ENCODE data around the gene APC. TPM values are rescaled to one million over a fixed set of nuclear protein-coding genes. Genes with fewer than 3 reads are reported as not detected.

The APC gene
- total and polyA plus RNA-seq, 2 of the 13 experiments (the other 11 are each of a cell fraction or from before 2014, with no cell fraction given): 6.1 to 19.0 TPM

GRCh38 chr5:112772124-112772523, 34.4 kb downstream of the APC start:
- H2AFZ ChIP-seq (ENCODE audit: low read length): no peak overlapping the region
- H3K9me3 ChIP-seq (ENCODE audit: low read length): no peaks in the 10 kb centered on the region
- no peaks in the 10 kb centered on the region for H3K4me1 ChIP-seq (ENCODE audit: insufficient read depth, low read length)
- H3K9ac ChIP-seq (ENCODE audit: insufficient read depth, low read depth, low read length): no peak overlapping the region
- no peaks in the 10 kb centered on the region for H4K20me1 ChIP-seq (ENCODE audit: insufficient read depth, low read length)
- H3K27ac ChIP-seq (ENCODE audit: extremely low read length, insufficient read depth, low read length): no peak overlapping the region
- BruUV-seq (replicated peaks): no TSS peak
- DNase-seq (ENCODE audit: low spot score) (no peak), FAIRE-seq (no peak), ATAC-seq (no peak)
- peaks cover 0 to 17% of the 10 kb centered on the region in 2 experiments; a peak in 2 of 5 replicates for H3K36me3 ChIP-seq (replicated peaks in 1 of 2; ENCODE audit: control insufficient read depth in 1 of 2, insufficient read depth in 2 of 2, low read length in 2 of 2)
- in situ Hi-C loops (cut with HindIII; ENCODE audit: extremely low pct_ligation_motif_present, low pct_unique_long_range_greater_than_20kb) (no loop called here), intact Hi-C loops (cut with micrococcal nuclease; ENCODE audit: unreplicated experiment) (no loop called here)
- TF ChIP-seq REPIN1 (CRISPR knock-in tag; IDR thresholded peaks at IDR 0.05; ENCODE audit: borderline replicate concordance, low read depth) (no peak), ATM (IDR thresholded peaks at IDR 0.05; ENCODE audit: borderline replicate concordance) (no peak), AKAP8 (CRISPR knock-in tag; IDR thresholded peaks at IDR 0.05) (no peak), ZSCAN20 (CRISPR knock-in tag; IDR thresholded peaks at IDR 0.05; ENCODE audit: borderline replicate concordance) (no peak), DR1 (CRISPR knock-in tag; IDR thresholded peaks at IDR 0.05) (no peak)
- no peaks in the 10 kb centered on the region for H3K27me3 ChIP-seq (ENCODE audit: control insufficient read depth in 1 of 2, insufficient read depth in 2 of 2, low read length in 2 of 2)
- ChIA-PET CTCF (ENCODE audit: low intra/inter-chr PET ratio, low total read pairs) (no interaction called here), POLR2A (no interaction called here)
- H3K4me3 ChIP-seq (replicated peaks in 1 of 3; ENCODE audit: insufficient read depth in 1 of 3, low read depth in 2 of 3, low read length in 3 of 3): no peak overlapping the region
- H3K79me2 ChIP-seq (ENCODE audit: insufficient read depth, low read length): no peaks in the 10 kb centered on the region
- H3K4me2 ChIP-seq (ENCODE audit: low read depth, low read length): no peak overlapping the region

DNA sequence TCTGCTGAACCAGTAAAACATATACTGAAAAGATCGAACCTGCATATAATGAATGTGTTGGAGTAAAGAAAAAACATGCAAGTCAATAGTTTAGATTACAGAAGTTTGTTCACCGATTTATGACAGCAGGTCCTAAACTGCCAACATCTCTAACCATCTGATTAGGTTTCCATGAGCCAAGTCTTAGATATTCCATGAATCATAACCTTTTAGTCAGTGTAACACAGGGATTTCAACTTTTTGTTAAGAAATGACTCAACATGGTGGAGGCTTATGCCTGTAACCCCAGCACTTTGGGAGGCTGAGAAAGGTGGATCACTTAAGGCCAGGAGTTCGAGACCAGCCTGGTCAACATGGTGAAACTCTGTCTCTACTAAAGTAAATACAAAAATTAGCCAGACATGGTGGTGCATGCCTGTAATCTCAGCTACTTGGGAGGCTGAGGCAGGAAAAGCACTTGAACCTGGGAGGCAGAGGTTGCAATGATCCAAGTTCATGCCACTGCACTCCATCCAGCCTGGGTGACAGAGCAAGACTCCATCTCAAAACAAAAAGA, 38.7 kb downstream of the APC start:
- BruUV-seq (replicated peaks): no TSS peak
- H3K4me1 ChIP-seq (ENCODE audit: insufficient read depth, low read length): no peaks in the 10 kb centered on the region
- no peaks in the 10 kb centered on the region for H3K9me3 ChIP-seq (ENCODE audit: low read length)
- no peaks in the 10 kb centered on the region for H4K20me1 ChIP-seq (ENCODE audit: insufficient read depth, low read length)
- 100% methylated on average over 3 of the region's 3 CpGs for WGBS (ENCODE audit: low lambda C conversion rate)
- ATAC-seq (no peak), FAIRE-seq (no peak), DNase-seq (ENCODE audit: low spot score) (no peak)
- peaks cover 0 to 8% of the 10 kb centered on the region in 2 experiments; a peak in 2 of 5 replicates for H3K36me3 ChIP-seq (replicated peaks in 1 of 2; ENCODE audit: control insufficient read depth in 1 of 2, insufficient read depth in 2 of 2, low read length in 2 of 2)
- CTCF ChIA-PET (ENCODE audit: low intra/inter-chr PET ratio, low total read pairs): no interaction called here
- no peaks in the 10 kb centered on the region for H3K27me3 ChIP-seq (ENCODE audit: control insufficient read depth in 1 of 2, insufficient read depth in 2 of 2, low read length in 2 of 2)
- POLR2A ChIA-PET: no interaction called here
- H3K9ac ChIP-seq (ENCODE audit: insufficient read depth, low read depth, low read length): no peak overlapping the region
- no peak overlapping the region for H3K4me3 ChIP-seq (replicated peaks in 1 of 3; ENCODE audit: insufficient read depth in 1 of 3, low read depth in 2 of 3, low read length in 3 of 3)
- no peaks in the 10 kb centered on the region for H3K79me2 ChIP-seq (ENCODE audit: insufficient read depth, low read length)
- no peak overlapping the region for H2AFZ ChIP-seq (ENCODE audit: low read length)
- in situ Hi-C loops (cut with HindIII; ENCODE audit: extremely low pct_ligation_motif_present, low pct_unique_long_range_greater_than_20kb): no loop called here
- no peak overlapping the region for H3K27ac ChIP-seq (ENCODE audit: extremely low read length, insufficient read depth, low read length)
- intact Hi-C loops (cut with micrococcal nuclease; ENCODE audit: unreplicated experiment): no loop called here
- H3K4me2 ChIP-seq (ENCODE audit: low read depth, low read length): no peak overlapping the region
- TF ChIP-seq ZNF280B (CRISPR knock-in tag; IDR thresholded peaks at IDR 0.05; ENCODE audit: borderline replicate concordance) (no peak), FOXP1 (IDR thresholded peaks at IDR 0.05) (no peak), FOXP1 (CRISPR knock-in tag; IDR thresholded peaks at IDR 0.05) (no peak), FOXM1 (CRISPR knock-in tag; IDR thresholded peaks at IDR 0.05) (no peak), NAIF1 (CRISPR knock-in tag; IDR thresholded peaks at IDR 0.05; ENCODE audit: borderline replicate concordance) (no peak), BCL6 (CRISPR knock-in tag; IDR thresholded peaks at IDR 0.05) (no peak), HOXA5 (CRISPR knock-in tag; IDR thresholded peaks at IDR 0.05) (no peak), NFE2 (CRISPR knock-in tag; IDR thresholded peaks at IDR 0.05) (no peak), ZC3H13 (CRISPR knock-in tag; IDR thresholded peaks at IDR 0.05) (no peak), AKAP8 (CRISPR knock-in tag; IDR thresholded peaks at IDR 0.05) (no peak), NFATC3 (CRISPR knock-in tag; IDR thresholded peaks at IDR 0.05) (no peak), ZBTB4 (CRISPR knock-in tag; IDR thresholded peaks at IDR 0.05; ENCODE audit: borderline replicate concordance) (no peak)
